OCI-LY3 (cell line): Measurements from ENCODE around the gene MAGI2.

Source experiments
- CTCF ChIP-seq: fragments of 200-600, 300-600 bp; sonication (generic); IDR thresholded peaks from 2 replicates; pipeline ENCODE4 v1.5.1; 2014; ENCODE audit warnings: antibody characterized with exemption, low read length, low read depth
- EZH2phosphoT487 ChIP-seq: fragments of 200-600 bp; shearing (Covaris generic); IDR thresholded peaks from 2 replicates; pipeline ENCODE4 v1.6.1; 2018; ENCODE audit warnings: antibody characterized with exemption, mixed run types, low read depth

GRCh38 chr7:78367280-78367773 is 1086.1 kb downstream of the MAGI2 start:
- no peak for TF ChIP-seq CTCF
- TF ChIP-seq EZH2phosphoT487: no peak
